PC-3 (cell line): ENCODE measurements around the gene PRKAR1B. TPM values are rescaled to one million over a fixed set of nuclear protein-coding genes. Genes with fewer than 3 reads are reported as not detected.

Source experiments
- ATAC-seq: fragments of 200-7000 bp; cut with Tn5 transposase; 2 replicates; pipeline ENCODE4 v1.9.1; 2020; ENCODE audit warnings: mild to moderate bottlenecking, moderate library complexity
- BruUV-seq: library from RNA; stranded (reverse); fragments of 400-500 nt; replicated peaks from 2 replicates; lab custom pipeline; 2021; lab: Mats Ljungman, UMichigan
- CTCF ChIA-PET: fragments of 300-600 bp; sonication (Branson Sonifier 250); formaldehyde crosslinking; loops from one replicate; lab custom pipeline; 2022; ENCODE audit warnings: antibody characterized with exemption; lab: Charles Lee
- POLR2A ChIA-PET: fragments of 300-600 bp; sonication (Branson Sonifier 250); formaldehyde crosslinking; loops from one replicate; lab custom pipeline; 2022; ENCODE audit warnings: antibody characterized with exemption; ENCODE audit not compliant: unreplicated experiment; lab: Charles Lee
- DNase-seq: peaks from one replicate; pipeline ENCODE4 v3.0.0-alpha.2; 2015
- H2AFZ ChIP-seq: fragments of 300-600 bp; sonication (generic); 2 replicates; pipeline ENCODE4 v1.6.0; 2016; ENCODE audit warnings: antibody characterized with exemption, low read length
- H3F3A ChIP-seq: fragments of 300-600 bp; sonication (generic); one replicate; pipeline ENCODE4 v1.6.0; 2017; ENCODE audit warnings: antibody characterized with exemption, low read length, control low read depth, mild to moderate bottlenecking; ENCODE audit not compliant: unreplicated experiment
- H3K27ac ChIP-seq: fragments of 300-600 bp; sonication (generic); 2 replicates; pipeline ENCODE4 v1.5.1; 2016; ENCODE audit warnings: mild to moderate bottlenecking, low read length
- H3K27me3 ChIP-seq: fragments of 300-600 bp; sonication (generic); 2 replicates; pipeline ENCODE4 v1.6.1; 2016; ENCODE audit warnings: low read length, mixed read lengths
- H3K36me3 ChIP-seq: fragments of 300-600 bp; sonication (generic); 2 replicates; pipeline ENCODE4 v1.6.1; 2016; ENCODE audit warnings: low read depth, mixed run types, low read length, mixed read lengths
- H3K4me1 ChIP-seq: fragments of 300-600 bp; sonication (generic); 2 replicates; pipeline ENCODE4 v1.5.1; 2016; ENCODE audit warnings: low read length; ENCODE audit not compliant: insufficient read depth
- H3K4me2 ChIP-seq: fragments of 300-600 bp; sonication (generic); 2 replicates; pipeline ENCODE4 v1.6.0; 2016; ENCODE audit warnings: low read length
- H3K4me3 ChIP-seq: fragments of 300-600 bp; sonication (generic); 2 replicates; pipeline ENCODE4 v1.5.1; 2016; ENCODE audit warnings: mild to moderate bottlenecking, low read length, mixed read lengths
- H3K79me2 ChIP-seq: fragments of 300-600 bp; sonication (generic); 2 replicates; pipeline ENCODE4 v1.6.1; 2017; ENCODE audit warnings: low read length, mixed read lengths
- H3K9ac ChIP-seq: fragments of 300-600 bp; sonication (generic); 2 replicates; pipeline ENCODE4 v1.6.0; 2016; ENCODE audit warnings: mild to moderate bottlenecking, low read length
- H3K9me2 ChIP-seq: fragments of 300-600 bp; sonication (generic); replicated peaks from 2 replicates; pipeline ENCODE4 v1.6.1; 2016; ENCODE audit warnings: mixed run types, low read length, mixed read lengths
- H3K9me3 ChIP-seq: fragments of 300-600 bp; sonication (generic); 2 replicates; pipeline ENCODE4 v1.6.1; 2016; ENCODE audit warnings: low read length, mixed read lengths
- H4K20me1 ChIP-seq: fragments of 300-600 bp; sonication (generic); 2 replicates; pipeline ENCODE4 v1.6.1; 2016; ENCODE audit warnings: low read length, mixed read lengths
- CTCF ChIP-seq: fragments of 300-600 bp; sonication (generic); conservative IDR thresholded peaks from 2 replicates; pipeline ENCODE4 v1.5.1; 2017; ENCODE audit warnings: antibody characterized with exemption, low read depth, mild to moderate bottlenecking, low read length
- EZH2 ChIP-seq: fragments of 300-600 bp; sonication (generic); IDR thresholded peaks from one replicate; pipeline ENCODE4 v1.6.1; 2017; ENCODE audit warnings: antibody characterized with exemption, mild to moderate bottlenecking, low read length; ENCODE audit not compliant: unreplicated experiment
- EZH2phosphoT487 ChIP-seq: fragments of 300-600 bp; sonication (generic); IDR thresholded peaks from 2 replicates; pipeline ENCODE4 v1.6.1; 2018; ENCODE audit warnings: mild to moderate bottlenecking, antibody characterized with exemption, low read length, borderline replicate concordance
- intact Hi-C: fragments of 100-400 bp; cut with micrococcal nuclease; formaldehyde crosslinking; loops from 2 replicates; pipeline ENCODE4 v1.9.0; 2023
- total RNA-seq: library from RNA; depleted of rRNA; stranded (reverse); fragments of >200 nt; gene quantifications from 2 replicates; pipeline ENCODE4 v1.2.3, GENCODE V29; 2014

PRKAR1B gene
- total RNA-seq, 1 experiment from 2014 or later = 15.6 TPM

- Histone ChIP-seq H3F3A (no peaks in the 10 kb centered on the region), H3K9me3 (no peaks in the 10 kb centered on the region), H3K9ac (no peak overlapping the region), H2AFZ (no peak overlapping the region), H3K9me2 (no peaks in the 10 kb centered on the region), H3K4me1 (peaks cover 10% of the 10 kb centered on the region), H3K4me2 (no peak overlapping the region), H3K36me3 (peaks cover 8% of the 10 kb centered on the region), H3K27me3 (no peaks in the 10 kb centered on the region), H4K20me1 (no peaks in the 10 kb centered on the region), H3K4me3 (no peak overlapping the region), H3K79me2 (no peaks in the 10 kb centered on the region), H3K27ac (no peak overlapping the region)
- no TSS peak for BruUV-seq
- DNase-seq (peak; percentile 39), ATAC-seq (peak; percentile 82)
- intact Hi-C loops = loop anchor here (5.0 kb wide), 1 partner anchor 98 kb away; no protein-coding TSS in a partner anchor
- POLR2A ChIA-PET = no interaction called here
- CTCF ChIA-PET = no interaction called here
- no peak for TF ChIP-seq CTCF
- no peak for TF ChIP-seq EZH2
Observed at GRCh38 chr7:620056-620455, 107.0 kb downstream of the PRKAR1B start.

GRCh38 chr7:619368-619840 is 107.7 kb downstream of the PRKAR1B start:
- H3K9ac ChIP-seq = no peak overlapping the region
- no TSS peak for BruUV-seq
- peaks cover 10% of the 10 kb centered on the region for H3K4me1 ChIP-seq
- ChIA-PET POLR2A (no interaction called here), CTCF (no interaction called here)
- H4K20me1 ChIP-seq = no peaks in the 10 kb centered on the region
- no peak overlapping the region for H2AFZ ChIP-seq
- no peaks in the 10 kb centered on the region for H3F3A ChIP-seq
- no peaks in the 10 kb centered on the region for H3K27me3 ChIP-seq
- TF ChIP-seq EZH2phosphoT487 (no peak), CTCF (no peak), EZH2 (no peak)
- no peaks in the 10 kb centered on the region for H3K79me2 ChIP-seq
- H3K9me2 ChIP-seq = no peaks in the 10 kb centered on the region
- peaks cover 8% of the 10 kb centered on the region for H3K36me3 ChIP-seq
- no peak overlapping the region for H3K4me3 ChIP-seq
- no peak overlapping the region for H3K27ac ChIP-seq
- intact Hi-C loops = no loop called here
- H3K9me3 ChIP-seq = no peaks in the 10 kb centered on the region
- no peak overlapping the region for H3K4me2 ChIP-seq
- ATAC-seq (no peak), DNase-seq (no peak)

GRCh38 chr7:618539-619367 is 108.3 kb downstream of the PRKAR1B start:
- Histone ChIP-seq H3K4me3 (no peak overlapping the region), H3K4me1 (peaks cover 10% of the 10 kb centered on the region), H3K9ac (no peak overlapping the region), H3K9me3 (no peaks in the 10 kb centered on the region), H3K79me2 (no peaks in the 10 kb centered on the region), H3K27ac (no peak overlapping the region), H3K27me3 (no peaks in the 10 kb centered on the region), H3K36me3 (peaks cover 8% of the 10 kb centered on the region), H4K20me1 (no peaks in the 10 kb centered on the region), H3K4me2 (no peak overlapping the region), H2AFZ (no peak overlapping the region), H3K9me2 (no peaks in the 10 kb centered on the region), H3F3A (no peaks in the 10 kb centered on the region)
- TF ChIP-seq EZH2phosphoT487 (no peak), CTCF (no peak), EZH2 (no peak)
- ChIA-PET POLR2A (no interaction called here), CTCF (no interaction called here)
- intact Hi-C loops = no loop called here
- DNase-seq (no peak), ATAC-seq (no peak)
- no TSS peak for BruUV-seq
